CD4-positive, alpha-beta T cell treated with Interleukin-6 for 4 hours (primary cell): Measurements from ENCODE around the gene ZNF275.
"Not testable (repeated sequence)": the region's sequence is repeated elsewhere in the genome, so short reads cannot be mapped to it uniquely, and the experiment has no call there.

Experiments
- DNase-seq: peaks from one replicate; pipeline ENCODE4 v3.0.0-alpha.2; 2020; ENCODE audit warnings: mixed read lengths

ZNF275 gene

GRCh38 chrX:153361781-153362397, 27.9 kb downstream of the ZNF275 start:
- no peak for DNase-seq

GRCh38 chrX:153365670-153366069, 31.7 kb downstream of the ZNF275 start:
- no peak for DNase-seq

- DNase-seq: no peak
These were observed 32.2 kb downstream of the ZNF275 start for GRCh38 chrX:153366119-153366518.

- DNase-seq: no peak
These were observed 33.1 kb downstream of the ZNF275 start for GRCh38 chrX:153366878-153367538.

GRCh38 chrX:153370293-153371055, 36.5 kb downstream of the ZNF275 start:
- DNase-seq: no peak

- DNase-seq: no peak
These were observed 37.3 kb downstream of the ZNF275 start for GRCh38 chrX:153371256-153371655.

GRCh38 chrX:153372949-153373348, 39.0 kb downstream of the ZNF275 start:
- no peak for DNase-seq

- no peak for DNase-seq
These were observed 40.5 kb downstream of the ZNF275 start for GRCh38 chrX:153374426-153374825.

- DNase-seq: no peak
These were observed 41.6 kb downstream of the ZNF275 start for GRCh38 chrX:153375571-153375970.

GRCh38 chrX:153377727-153378126, 43.8 kb downstream of the ZNF275 start:
- no peak for DNase-seq

GRCh38 chrX:153378607-153379006, 44.7 kb downstream of the ZNF275 start:
- DNase-seq: no peak

GRCh38 chrX:153379508-153379907, 45.6 kb downstream of the ZNF275 start:
- DNase-seq: no peak

GRCh38 chrX:153379971-153380581, 46.1 kb downstream of the ZNF275 start:
- DNase-seq: no peak

GRCh38 chrX:153380691-153381090, 46.7 kb downstream of the ZNF275 start:
- DNase-seq: no peak

- peak; percentile 23 for DNase-seq
These were observed 48.0 kb downstream of the ZNF275 start for GRCh38 chrX:153381684-153382532.

GRCh38 chrX:153382563-153383482, 48.9 kb downstream of the ZNF275 start:
- no peak for DNase-seq

- no peak for DNase-seq
These were observed 50.4 kb downstream of the ZNF275 start for GRCh38 chrX:153384390-153384789.

- DNase-seq: not testable (repeated sequence)
These were observed 51.0 kb downstream of the ZNF275 start for GRCh38 chrX:153384973-153385372.

GRCh38 chrX:153386097-153386496, 52.1 kb downstream of the ZNF275 start:
- no peak for DNase-seq

GRCh38 chrX:153387345-153387744, 53.4 kb downstream of the ZNF275 start:
- DNase-seq: no peak

- DNase-seq: no peak
These were observed 54.2 kb downstream of the ZNF275 start for GRCh38 chrX:153387987-153388721.
